ENCODE results near the gene SPX.

SPX gene

DNA sequence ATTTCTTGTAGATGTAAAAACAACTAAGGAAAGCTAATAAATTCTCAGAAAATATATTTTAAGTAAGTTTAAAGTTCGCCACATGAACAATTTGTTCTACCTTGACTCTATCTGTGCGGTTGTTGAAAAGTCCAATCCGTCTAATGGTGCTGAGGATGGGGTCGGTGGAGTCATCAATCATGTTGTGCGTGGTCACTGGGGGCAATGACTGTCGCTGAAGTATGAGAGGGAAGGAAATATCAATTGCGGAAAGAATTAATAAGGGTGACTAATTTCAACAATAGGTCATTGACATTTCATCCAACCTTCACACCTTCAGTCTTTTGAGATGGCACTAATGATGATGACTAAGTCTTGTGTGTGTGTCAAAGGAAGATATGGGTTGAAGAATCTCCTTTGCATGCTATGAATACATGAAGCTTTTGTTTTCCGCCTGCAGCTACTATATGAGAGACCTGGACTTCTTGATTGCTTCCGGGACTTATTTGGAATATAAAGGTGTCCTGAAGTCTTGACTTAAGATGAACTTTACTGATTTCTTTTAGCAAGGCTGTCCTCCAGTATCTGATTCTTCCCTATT is 32.1 kb downstream of the SPX start:
- H3K4me1 ChIP-seq (ENCODE audit: control insufficient read depth, insufficient read depth, low read length) = no peaks in the 10 kb centered on the region
- no peak overlapping the region for H3K4me3 ChIP-seq (ENCODE audit: low read length in 2 of 2)
- H3K9me3 ChIP-seq (ENCODE audit: control insufficient read depth in 2 of 2, low read length in 2 of 2) = no peaks in the 10 kb centered on the region
- no peak overlapping the region for H3K9ac ChIP-seq (ENCODE audit: low read length in 2 of 2)
- H3K36me3 ChIP-seq (ENCODE audit: control insufficient read depth in 2 of 2, insufficient read depth in 2 of 2, low read length in 2 of 2) = no peaks in the 10 kb centered on the region
- H3K27me3 ChIP-seq (ENCODE audit: control insufficient read depth in 1 of 2, insufficient read depth in 2 of 2, low read length in 2 of 2) = no peaks in the 10 kb centered on the region
- no peak overlapping the region for H3K27ac ChIP-seq (ENCODE audit: low read length)

DNA sequence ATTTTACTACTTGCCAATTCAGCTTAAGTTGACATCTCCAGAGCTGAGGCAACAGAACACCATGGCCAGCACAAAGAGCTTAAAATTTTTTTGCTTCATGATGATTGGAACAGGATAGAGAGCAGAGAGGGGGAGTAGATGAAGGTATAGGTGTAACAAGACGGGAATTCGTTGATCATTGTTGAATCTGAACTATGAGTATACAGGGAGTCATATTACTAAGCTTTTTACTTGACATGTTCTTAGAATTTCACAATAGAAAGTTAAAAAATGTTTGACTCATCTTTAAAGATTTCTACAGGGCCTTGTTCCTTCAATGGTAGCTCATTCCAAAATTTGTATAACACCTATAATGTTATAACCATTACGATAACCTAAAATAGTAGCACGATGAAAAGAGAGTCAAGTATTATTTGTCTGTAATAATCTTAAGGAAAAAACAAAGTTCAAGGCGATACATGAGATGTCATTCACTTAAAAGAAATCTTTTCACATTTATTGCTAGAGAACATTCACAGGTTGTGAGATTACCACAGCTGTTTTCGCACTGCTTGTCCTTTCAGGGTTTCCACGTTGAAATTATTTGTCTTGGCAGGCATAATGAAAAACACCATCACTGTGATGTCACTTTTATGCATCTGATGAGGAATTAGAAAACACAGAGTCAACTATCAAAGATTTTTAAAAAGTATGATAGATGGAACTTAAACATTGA is 33.9 kb downstream of the SPX start:
- H3K36me3 ChIP-seq (ENCODE audit: control insufficient read depth in 2 of 2, insufficient read depth in 2 of 2, low read length in 2 of 2) = no peaks in the 10 kb centered on the region
- no peaks in the 10 kb centered on the region for H3K4me1 ChIP-seq (ENCODE audit: control insufficient read depth, insufficient read depth, low read length)
- H3K9ac ChIP-seq (ENCODE audit: low read length in 2 of 2) = no peak overlapping the region
- no peaks in the 10 kb centered on the region for H3K9me3 ChIP-seq (ENCODE audit: control insufficient read depth in 2 of 2, low read length in 2 of 2)
- no peaks in the 10 kb centered on the region for H3K27me3 ChIP-seq (ENCODE audit: control insufficient read depth in 1 of 2, insufficient read depth in 2 of 2, low read length in 2 of 2)
- H3K4me3 ChIP-seq (ENCODE audit: low read length in 2 of 2) = no peak overlapping the region
- H3K27ac ChIP-seq (ENCODE audit: low read length) = no peak overlapping the region

DNA sequence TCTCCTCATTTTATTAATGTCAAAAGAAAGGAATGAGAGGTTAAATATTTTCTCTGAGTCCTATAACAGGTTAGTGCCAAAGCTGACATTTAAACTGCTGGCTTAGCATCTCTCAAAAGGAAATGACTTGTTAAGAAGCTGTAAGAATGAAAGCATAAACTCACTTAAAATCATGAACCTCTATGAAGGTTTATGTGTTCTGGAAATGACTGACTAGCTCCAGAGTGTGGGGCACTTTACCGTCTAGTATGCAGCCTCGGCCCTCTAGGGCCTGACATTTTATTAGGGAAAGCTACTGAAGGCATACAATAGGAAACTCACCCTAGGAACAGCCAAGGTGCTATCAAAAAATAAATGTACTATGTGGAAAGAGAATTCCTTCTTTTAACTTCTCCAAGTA is 35.1 kb downstream of the SPX start:
- H3K9me3 ChIP-seq (ENCODE audit: control insufficient read depth in 2 of 2, low read length in 2 of 2) = no peaks in the 10 kb centered on the region
- H3K36me3 ChIP-seq (ENCODE audit: control insufficient read depth in 2 of 2, insufficient read depth in 2 of 2, low read length in 2 of 2) = no peaks in the 10 kb centered on the region

DNA sequence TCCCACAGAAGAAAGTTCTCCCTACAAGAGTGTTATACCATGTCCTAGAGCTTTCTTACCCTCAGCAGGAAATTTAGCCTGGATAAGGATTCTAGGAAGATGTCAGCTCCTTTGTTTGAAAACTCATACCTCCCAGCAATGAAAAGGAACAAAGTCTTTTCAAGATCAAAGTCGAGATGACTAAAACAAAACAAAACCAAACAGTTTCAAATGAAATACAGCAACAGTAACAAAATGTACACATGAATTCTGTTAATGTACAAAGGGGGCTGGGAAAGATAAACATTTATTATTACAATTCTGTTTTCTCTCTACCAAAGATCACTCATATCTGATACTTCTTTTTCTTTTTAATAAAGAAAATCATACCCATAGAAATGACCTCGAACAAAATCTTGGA is 36.8 kb downstream of the SPX start:
- no peaks in the 10 kb centered on the region for H3K9me3 ChIP-seq (ENCODE audit: control insufficient read depth in 2 of 2, low read length in 2 of 2)
- H3K4me1 ChIP-seq (ENCODE audit: control insufficient read depth, insufficient read depth, low read length) = no peaks in the 10 kb centered on the region
- no peaks in the 10 kb centered on the region for H3K36me3 ChIP-seq (ENCODE audit: control insufficient read depth in 2 of 2, insufficient read depth in 2 of 2, low read length in 2 of 2)
- H3K27me3 ChIP-seq (ENCODE audit: control insufficient read depth in 1 of 2, insufficient read depth in 2 of 2, low read length in 2 of 2) = no peaks in the 10 kb centered on the region
- H3K27ac ChIP-seq (ENCODE audit: low read length) = no peak overlapping the region
- no peak overlapping the region for H3K9ac ChIP-seq (ENCODE audit: low read length in 2 of 2)
- no peak overlapping the region for H3K4me3 ChIP-seq (ENCODE audit: low read length in 2 of 2)

More for the DNA sequence above, 35.1 kb downstream of the SPX start:
- Histone ChIP-seq H3K27me3 (ENCODE audit: control insufficient read depth in 1 of 2, insufficient read depth in 2 of 2, low read length in 2 of 2) (no peaks in the 10 kb centered on the region), H3K27ac (ENCODE audit: low read length) (no peak overlapping the region), H3K9ac (ENCODE audit: low read length in 2 of 2) (no peak overlapping the region), H3K4me1 (ENCODE audit: control insufficient read depth, insufficient read depth, low read length) (no peaks in the 10 kb centered on the region), H3K4me3 (ENCODE audit: low read length in 2 of 2) (no peak overlapping the region)

DNA sequence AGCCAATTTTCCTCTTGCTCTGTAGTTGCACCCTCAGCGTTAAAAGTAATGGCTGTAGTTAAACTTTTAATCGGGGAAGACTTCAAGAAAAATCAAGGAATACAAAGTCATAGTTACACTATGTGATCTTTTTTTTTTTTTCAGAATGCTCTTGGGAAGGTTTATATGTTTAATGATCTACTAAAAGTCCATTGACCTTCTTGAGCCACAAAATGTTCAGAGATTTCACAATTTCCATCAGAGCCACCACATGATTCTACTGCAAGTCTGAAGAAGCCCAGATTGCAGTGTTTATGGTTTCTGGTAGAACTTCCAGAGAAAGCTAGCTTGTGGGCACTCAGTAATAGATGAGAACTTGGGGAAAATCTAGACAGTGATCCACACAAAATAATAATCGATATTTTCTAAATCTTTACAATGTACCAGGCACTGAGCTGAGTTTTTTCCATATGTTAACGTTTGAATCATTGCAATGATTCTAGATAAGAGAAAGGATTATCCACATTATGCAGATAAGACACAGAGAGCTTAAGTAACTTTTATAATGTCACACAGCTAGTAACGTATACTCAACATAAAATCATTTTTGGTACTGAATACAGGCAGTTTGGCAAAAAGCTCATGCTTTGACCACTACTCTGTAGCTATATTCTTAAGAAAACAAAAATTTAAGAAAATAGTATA is 40.3 kb downstream of the SPX start:
- H3K27ac ChIP-seq (ENCODE audit: low read length) = no peak overlapping the region
- H3K36me3 ChIP-seq (ENCODE audit: control insufficient read depth in 2 of 2, insufficient read depth in 2 of 2, low read length in 2 of 2) = no peaks in the 10 kb centered on the region
- no peaks in the 10 kb centered on the region for H3K4me1 ChIP-seq (ENCODE audit: control insufficient read depth, insufficient read depth, low read length)
- H3K4me3 ChIP-seq (ENCODE audit: low read length in 2 of 2) = no peak overlapping the region
- no peaks in the 10 kb centered on the region for H3K27me3 ChIP-seq (ENCODE audit: control insufficient read depth in 1 of 2, insufficient read depth in 2 of 2, low read length in 2 of 2)
- no peak overlapping the region for H3K9ac ChIP-seq (ENCODE audit: low read length in 2 of 2)
- H3K9me3 ChIP-seq (ENCODE audit: control insufficient read depth in 2 of 2, low read length in 2 of 2) = no peaks in the 10 kb centered on the region

DNA sequence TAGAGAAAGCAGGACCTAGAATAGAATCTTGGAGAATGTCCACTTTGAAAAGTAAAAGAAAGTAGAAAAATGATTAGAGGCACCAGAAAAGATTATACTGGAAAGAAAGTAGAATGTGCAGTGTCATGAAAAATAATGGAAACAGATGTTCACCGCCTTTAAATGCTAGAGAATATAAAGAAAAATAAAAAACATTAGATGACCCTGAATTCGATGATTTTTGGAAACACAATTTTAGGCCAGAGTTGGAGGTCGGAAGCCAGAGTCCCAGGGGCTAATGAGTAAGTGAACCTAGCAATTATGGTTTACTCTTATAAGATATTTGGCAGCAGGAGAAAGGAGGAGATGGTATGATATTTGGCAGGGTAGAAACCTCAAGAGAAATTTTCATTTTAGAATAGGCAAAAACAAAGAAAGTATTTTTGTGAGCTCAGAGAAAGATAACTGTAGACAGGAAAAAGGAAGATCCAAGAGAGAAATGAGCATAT is 40.9 kb downstream of the SPX start:
- no peaks in the 10 kb centered on the region for H3K9me3 ChIP-seq (ENCODE audit: control insufficient read depth in 2 of 2, low read length in 2 of 2)
- H3K36me3 ChIP-seq (ENCODE audit: control insufficient read depth in 2 of 2, insufficient read depth in 2 of 2, low read length in 2 of 2) = no peaks in the 10 kb centered on the region
- no peak overlapping the region for H3K9ac ChIP-seq (ENCODE audit: low read length in 2 of 2)
- H3K4me3 ChIP-seq (ENCODE audit: low read length in 2 of 2) = no peak overlapping the region
- no peaks in the 10 kb centered on the region for H3K4me1 ChIP-seq (ENCODE audit: control insufficient read depth, insufficient read depth, low read length)
- no peak overlapping the region for H3K27ac ChIP-seq (ENCODE audit: low read length)
- H3K27me3 ChIP-seq (ENCODE audit: control insufficient read depth in 1 of 2, insufficient read depth in 2 of 2, low read length in 2 of 2) = no peaks in the 10 kb centered on the region

DNA sequence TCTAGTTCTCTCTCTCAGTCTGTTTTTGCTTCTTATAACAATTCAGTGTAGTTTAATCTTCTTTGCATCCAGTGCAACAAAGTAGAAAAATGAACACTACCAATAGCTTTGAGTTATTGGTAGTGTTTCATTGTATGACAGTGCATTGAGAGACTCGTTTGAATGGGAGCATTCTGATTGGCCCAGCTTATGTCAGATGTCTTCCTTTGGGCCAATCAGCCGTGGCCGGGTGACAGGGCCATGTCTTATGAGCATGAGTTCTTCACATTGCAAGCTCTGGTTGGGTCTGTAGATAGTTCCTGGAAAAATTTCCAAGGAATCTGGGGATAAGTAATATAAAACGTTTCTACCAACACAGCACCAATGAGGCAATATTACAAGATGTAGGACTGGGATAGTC is 42.0 kb downstream of the SPX start:
- H3K36me3 ChIP-seq (ENCODE audit: control insufficient read depth in 2 of 2, insufficient read depth in 2 of 2, low read length in 2 of 2) = no peaks in the 10 kb centered on the region
- no peaks in the 10 kb centered on the region for H3K4me1 ChIP-seq (ENCODE audit: control insufficient read depth, insufficient read depth, low read length)
- no peaks in the 10 kb centered on the region for H3K27me3 ChIP-seq (ENCODE audit: control insufficient read depth in 1 of 2, insufficient read depth in 2 of 2, low read length in 2 of 2)
- H3K4me3 ChIP-seq (ENCODE audit: low read length in 2 of 2) = no peak overlapping the region
- H3K27ac ChIP-seq (ENCODE audit: low read length) = no peak overlapping the region
- H3K9ac ChIP-seq (ENCODE audit: low read length in 2 of 2) = no peak overlapping the region
- H3K9me3 ChIP-seq (ENCODE audit: control insufficient read depth in 2 of 2, low read length in 2 of 2) = no peaks in the 10 kb centered on the region

DNA sequence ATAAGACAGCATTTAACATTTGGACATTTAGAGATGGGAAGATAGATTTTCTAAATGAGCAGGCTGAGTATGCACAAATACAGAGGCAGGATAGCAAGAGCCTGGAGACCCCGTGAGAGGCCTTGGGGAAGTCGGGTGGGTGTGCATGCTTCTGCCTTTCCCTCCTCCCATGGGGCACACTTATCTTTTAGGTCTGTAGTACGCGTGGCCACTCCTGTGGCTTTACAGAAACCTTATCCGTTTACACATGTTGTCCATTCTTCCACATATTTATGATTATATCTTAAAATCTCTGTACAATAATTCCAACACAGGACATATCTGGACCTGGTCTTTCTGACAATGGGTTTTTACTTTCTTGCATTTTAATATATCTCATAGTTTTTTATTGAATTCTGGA is 45.0 kb downstream of the SPX start:
- Histone ChIP-seq H3K36me3 (ENCODE audit: control insufficient read depth in 2 of 2, insufficient read depth in 2 of 2, low read length in 2 of 2) (no peaks in the 10 kb centered on the region), H3K9ac (ENCODE audit: low read length in 2 of 2) (no peak overlapping the region), H3K27me3 (ENCODE audit: control insufficient read depth in 1 of 2, insufficient read depth in 2 of 2, low read length in 2 of 2) (no peaks in the 10 kb centered on the region), H3K4me3 (ENCODE audit: low read length in 2 of 2) (no peak overlapping the region), H3K9me3 (ENCODE audit: control insufficient read depth in 2 of 2, low read length in 2 of 2) (no peaks in the 10 kb centered on the region), H3K27ac (ENCODE audit: low read length) (no peak overlapping the region), H3K4me1 (ENCODE audit: control insufficient read depth, insufficient read depth, low read length) (no peaks in the 10 kb centered on the region)

DNA sequence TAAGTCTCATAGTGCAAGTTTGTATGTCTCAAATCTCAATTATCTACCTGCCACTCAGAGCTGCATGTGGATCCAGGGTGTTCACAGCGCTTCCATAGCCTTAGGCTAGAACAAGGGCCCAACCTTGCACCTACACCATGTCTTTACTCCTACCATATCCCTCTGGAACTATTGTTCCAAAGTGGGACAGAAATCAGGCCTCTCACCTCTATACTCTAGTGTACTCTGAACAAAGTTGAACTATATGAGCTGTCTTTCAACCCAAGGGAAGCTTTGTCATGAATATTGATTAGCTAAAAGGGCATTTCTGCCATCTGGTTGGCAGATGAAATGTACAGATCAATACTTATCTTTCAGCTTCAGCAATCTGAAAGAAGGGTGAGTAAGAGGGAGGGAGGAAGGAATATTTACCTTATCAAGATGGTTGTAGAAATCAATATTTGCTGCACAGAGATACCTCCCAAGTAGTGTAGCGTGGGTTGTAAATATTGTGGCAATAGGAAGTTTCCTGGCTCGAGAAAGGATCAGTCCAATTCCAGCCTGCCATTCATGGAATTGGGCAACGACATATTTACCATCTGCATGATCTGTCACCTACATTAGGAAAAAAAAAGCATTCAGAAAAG is 47.8 kb downstream of the SPX start:
- H3K4me3 ChIP-seq (ENCODE audit: low read length in 2 of 2) = no peak overlapping the region
- no peaks in the 10 kb centered on the region for H3K36me3 ChIP-seq (ENCODE audit: control insufficient read depth in 2 of 2, insufficient read depth in 2 of 2, low read length in 2 of 2)
- H3K4me1 ChIP-seq (ENCODE audit: control insufficient read depth, insufficient read depth, low read length) = no peaks in the 10 kb centered on the region
- H3K27me3 ChIP-seq (ENCODE audit: control insufficient read depth in 1 of 2, insufficient read depth in 2 of 2, low read length in 2 of 2) = no peaks in the 10 kb centered on the region
- no peak overlapping the region for H3K9ac ChIP-seq (ENCODE audit: low read length in 2 of 2)
- H3K27ac ChIP-seq (ENCODE audit: low read length) = no peak overlapping the region
- no peaks in the 10 kb centered on the region for H3K9me3 ChIP-seq (ENCODE audit: control insufficient read depth in 2 of 2, low read length in 2 of 2)

DNA sequence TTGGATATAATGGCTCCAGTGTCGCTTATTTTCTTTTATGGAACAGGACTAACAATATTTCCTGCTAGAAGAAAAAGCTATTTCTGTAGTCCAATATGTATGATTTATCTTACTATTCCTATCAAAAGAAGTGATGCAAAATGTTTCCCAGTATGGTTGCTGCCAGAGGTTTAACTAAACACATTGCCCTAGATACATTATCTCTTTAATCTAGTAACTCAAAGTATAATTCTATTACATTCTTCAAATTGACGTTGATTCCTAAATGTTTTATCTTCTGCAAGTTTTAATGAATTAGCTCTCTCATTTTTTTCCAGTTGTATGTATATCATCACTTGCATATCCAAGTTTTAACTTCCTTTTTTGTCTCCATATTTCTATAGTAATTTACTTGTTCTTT is 50.3 kb downstream of the SPX start:
- H3K4me1 ChIP-seq (ENCODE audit: control insufficient read depth, insufficient read depth, low read length) = no peaks in the 10 kb centered on the region
- no peaks in the 10 kb centered on the region for H3K9me3 ChIP-seq (ENCODE audit: control insufficient read depth in 2 of 2, low read length in 2 of 2)
- H3K27me3 ChIP-seq (ENCODE audit: control insufficient read depth in 1 of 2, insufficient read depth in 2 of 2, low read length in 2 of 2) = no peaks in the 10 kb centered on the region
- H3K27ac ChIP-seq (ENCODE audit: low read length) = no peak overlapping the region
- H3K4me3 ChIP-seq (ENCODE audit: low read length in 2 of 2) = no peak overlapping the region
- no peak overlapping the region for H3K9ac ChIP-seq (ENCODE audit: low read length in 2 of 2)
- no peaks in the 10 kb centered on the region for H3K36me3 ChIP-seq (ENCODE audit: control insufficient read depth in 2 of 2, insufficient read depth in 2 of 2, low read length in 2 of 2)

Data from stomach smooth muscle (tissue), 2 donors.